ENCODE measurements around the gene EEA1. TPM values are rescaled to one million over a fixed set of nuclear protein-coding genes. Genes with fewer than 3 reads are reported as not detected.

Gene EEA1
- total and polyA plus RNA-seq, 2 donors (not counting 1 experiment from before 2014, with no cell fraction given), result 25.6 to 46.4 TPM

DNA sequence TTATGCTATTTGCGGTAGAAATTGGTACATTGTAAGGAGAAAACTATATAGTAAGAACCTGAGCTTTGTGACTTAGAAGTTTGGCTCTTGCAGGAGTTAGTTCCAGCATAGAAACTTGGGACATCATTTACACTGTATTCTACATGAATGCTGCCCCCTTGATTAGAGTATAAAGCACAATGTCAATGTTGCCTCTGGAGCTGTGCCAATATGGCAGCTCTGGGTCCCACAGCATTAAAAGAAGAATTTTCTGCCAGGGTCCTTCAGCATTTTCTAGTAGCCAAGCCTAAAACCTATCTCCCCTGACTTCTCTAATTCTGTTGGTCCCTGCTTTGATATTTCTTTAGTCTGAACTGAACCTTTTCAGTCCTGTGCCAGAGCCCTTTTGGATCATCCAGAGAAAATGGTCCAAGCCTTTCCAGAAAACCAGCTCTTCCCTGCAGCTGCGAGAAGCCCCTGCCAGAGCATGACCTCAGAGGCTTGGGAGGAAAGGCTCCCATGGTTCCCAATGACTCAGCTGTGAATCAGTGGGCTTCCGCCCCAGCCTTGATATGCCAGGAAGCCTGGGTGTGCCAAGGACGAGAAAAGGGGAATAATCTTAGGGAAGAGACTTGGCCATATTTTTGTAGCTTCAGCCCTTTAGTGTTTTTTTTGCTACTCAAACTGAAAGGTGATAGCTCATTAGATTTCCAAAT, 183.1 kb downstream of the EEA1 start:
- H3K4me3 ChIP-seq (replicated peaks in 1 of 4; ENCODE audit: control extremely low read depth in 1 of 4, insufficient read depth in 1 of 4, low read depth in 3 of 4, low read length in 4 of 4), result no peak overlapping the region
- no peaks in the 10 kb centered on the region for H4K20me1 ChIP-seq (ENCODE audit: control insufficient read depth, extremely low read depth, insufficient read depth, low read length)
- H3K4me1 ChIP-seq (ENCODE audit: control insufficient read depth, extremely low read depth, insufficient read depth, low read length), result peaks cover 7% of the 10 kb centered on the region
- H3K36me3 ChIP-seq (ENCODE audit: control insufficient read depth, insufficient read depth, low read length), result no peaks in the 10 kb centered on the region
- no peaks in the 10 kb centered on the region for H3K27me3 ChIP-seq (ENCODE audit: control insufficient read depth, insufficient read depth, low read length)
- no peak overlapping the region for H3K9ac ChIP-seq (ENCODE audit: insufficient read depth, low read length)
- peak overlapping the region; percentile 36 for H3K4me2 ChIP-seq (ENCODE audit: extremely low read depth, insufficient read depth, low read length)
- DNase-seq (ENCODE audit: low read depth in 2 of 2), result peak; percentile 98
- no peaks in the 10 kb centered on the region for H3K79me2 ChIP-seq (ENCODE audit: control insufficient read depth, insufficient read depth, low read length)
- H3K27ac ChIP-seq (ENCODE audit: insufficient read depth, low read length), result peak overlapping the region; percentile 73
- H2AFZ ChIP-seq (ENCODE audit: low read length), result peak overlapping the region; percentile 37
- no peaks in the 10 kb centered on the region for H3K9me3 ChIP-seq (ENCODE audit: control insufficient read depth, insufficient read depth, low read depth, low read length)
- TF ChIP-seq CTCF (conservative IDR thresholded peaks at IDR 0.05 in 1 of 2, IDR thresholded peaks at IDR 0.05 in 1 of 2; ENCODE audit: low read depth in 1 of 2, low read length in 2 of 2) (no peak), EZH2 (IDR thresholded peaks at IDR 0.05; ENCODE audit: low read length, missing control alignments) (no peak)

DNA sequence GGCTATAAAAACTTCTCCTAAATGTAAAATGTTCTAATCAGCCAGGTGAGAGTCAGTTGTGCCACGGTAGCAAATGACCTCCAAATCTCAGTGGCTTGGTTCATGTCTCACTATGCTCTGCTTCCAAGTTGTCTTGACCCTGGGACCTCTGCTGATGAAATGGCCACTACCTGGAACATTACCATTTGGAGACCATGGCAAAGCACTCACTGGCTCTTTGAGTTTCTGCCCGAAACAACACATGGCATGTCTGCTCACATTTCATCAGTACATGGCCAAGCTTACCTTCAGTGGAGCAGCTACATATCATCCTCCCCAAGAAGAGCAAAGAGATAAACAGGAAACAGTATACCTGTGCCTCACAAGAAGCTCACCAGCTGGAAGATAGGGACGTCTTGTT, 186.1 kb downstream of the EEA1 start:
- no peak for TF ChIP-seq CTCF (conservative IDR thresholded peaks at IDR 0.05 in 1 of 2, IDR thresholded peaks at IDR 0.05 in 1 of 2; ENCODE audit: low read depth in 1 of 2, low read length in 2 of 2)
- TF ChIP-seq EZH2 (IDR thresholded peaks at IDR 0.05; ENCODE audit: low read length, missing control alignments), result no peak

GRCh38 chr12:92740411-92740810, 188.7 kb downstream of the EEA1 start:
- Histone ChIP-seq H3K9me3 (ENCODE audit: control insufficient read depth, insufficient read depth, low read depth, low read length) (no peaks in the 10 kb centered on the region), H3K4me2 (ENCODE audit: extremely low read depth, insufficient read depth, low read length) (no peak overlapping the region), H3K27me3 (ENCODE audit: control insufficient read depth, insufficient read depth, low read length) (no peaks in the 10 kb centered on the region), H2AFZ (ENCODE audit: low read length) (no peak overlapping the region), H4K20me1 (ENCODE audit: control insufficient read depth, extremely low read depth, insufficient read depth, low read length) (no peaks in the 10 kb centered on the region), H3K9ac (ENCODE audit: insufficient read depth, low read length) (no peak overlapping the region), H3K4me1 (ENCODE audit: control insufficient read depth, extremely low read depth, insufficient read depth, low read length) (peaks cover 4% of the 10 kb centered on the region), H3K27ac (ENCODE audit: insufficient read depth, low read length) (no peak overlapping the region), H3K79me2 (ENCODE audit: control insufficient read depth, insufficient read depth, low read length) (no peaks in the 10 kb centered on the region), H3K4me3 (replicated peaks in 1 of 4; ENCODE audit: control extremely low read depth in 1 of 4, insufficient read depth in 1 of 4, low read depth in 3 of 4, low read length in 4 of 4) (no peak overlapping the region), H3K36me3 (ENCODE audit: control insufficient read depth, insufficient read depth, low read length) (no peaks in the 10 kb centered on the region)
- TF ChIP-seq EZH2 (IDR thresholded peaks at IDR 0.05; ENCODE audit: low read length, missing control alignments), result no peak
- no peak for TF ChIP-seq CTCF (conservative IDR thresholded peaks at IDR 0.05 in 1 of 2, IDR thresholded peaks at IDR 0.05 in 1 of 2; ENCODE audit: low read depth in 1 of 2, low read length in 2 of 2)
- peak in 1 of 2 donors; percentile 44 for DNase-seq (ENCODE audit: low read depth in 2 of 2)

More for the DNA sequence above, 186.1 kb downstream of the EEA1 start:
- no peaks in the 10 kb centered on the region for H3K79me2 ChIP-seq (ENCODE audit: control insufficient read depth, insufficient read depth, low read length)
- peaks cover 7% of the 10 kb centered on the region for H3K4me1 ChIP-seq (ENCODE audit: control insufficient read depth, extremely low read depth, insufficient read depth, low read length)
- no peaks in the 10 kb centered on the region for H3K9me3 ChIP-seq (ENCODE audit: control insufficient read depth, insufficient read depth, low read depth, low read length)
- no peaks in the 10 kb centered on the region for H3K27me3 ChIP-seq (ENCODE audit: control insufficient read depth, insufficient read depth, low read length)
- no peak overlapping the region for H3K27ac ChIP-seq (ENCODE audit: insufficient read depth, low read length)
- DNase-seq (ENCODE audit: low read depth in 2 of 2), result no peak
- H2AFZ ChIP-seq (ENCODE audit: low read length), result no peak overlapping the region
- H3K36me3 ChIP-seq (ENCODE audit: control insufficient read depth, insufficient read depth, low read length), result no peaks in the 10 kb centered on the region
- no peak overlapping the region for H3K4me2 ChIP-seq (ENCODE audit: extremely low read depth, insufficient read depth, low read length)
- H3K4me3 ChIP-seq (replicated peaks in 1 of 4; ENCODE audit: control extremely low read depth in 1 of 4, insufficient read depth in 1 of 4, low read depth in 3 of 4, low read length in 4 of 4), result no peak overlapping the region
- H4K20me1 ChIP-seq (ENCODE audit: control insufficient read depth, extremely low read depth, insufficient read depth, low read length), result no peaks in the 10 kb centered on the region
- H3K9ac ChIP-seq (ENCODE audit: insufficient read depth, low read length), result no peak overlapping the region
